BE2C (cell line): ENCODE measurements around the gene GSTO2.

ENCODE experiments used
- DNase-seq: peaks from one replicate; pipeline ENCODE4 v3.0.0-alpha.2; 2020
- H3K27me3 ChIP-seq: fragments of 250-450 bp; sonication (Bioruptor Pico); 2 replicates; pipeline ENCODE4 v1.5.1; 2020; ENCODE audit warnings: mild to moderate bottlenecking
- H3K36me3 ChIP-seq: fragments of 250-450 bp; sonication (Bioruptor Pico); 2 replicates; pipeline ENCODE4 v1.5.1; 2020; ENCODE audit warnings: mild to moderate bottlenecking
- H3K4me1 ChIP-seq: fragments of 250-450 bp; sonication (Bioruptor Pico); 2 replicates; pipeline ENCODE4 v1.5.1; 2020
- H3K4me3 ChIP-seq: 2 replicates; pipeline ENCODE4 v1.5.1; 2011; ENCODE audit warnings: low read depth, low read length
- H3K9me3 ChIP-seq: fragments of 250-450 bp; sonication (Bioruptor Pico); 2 replicates; pipeline ENCODE4 v1.5.1; 2020
- TF ChIP-seq, protein P1 (sequence below): IDR thresholded peaks from 2 replicates; pipeline ENCODE4 v1.5.1; 2012; ENCODE audit warnings: mild to moderate bottlenecking, low read depth, low read length

The GSTO2 gene

DNA sequence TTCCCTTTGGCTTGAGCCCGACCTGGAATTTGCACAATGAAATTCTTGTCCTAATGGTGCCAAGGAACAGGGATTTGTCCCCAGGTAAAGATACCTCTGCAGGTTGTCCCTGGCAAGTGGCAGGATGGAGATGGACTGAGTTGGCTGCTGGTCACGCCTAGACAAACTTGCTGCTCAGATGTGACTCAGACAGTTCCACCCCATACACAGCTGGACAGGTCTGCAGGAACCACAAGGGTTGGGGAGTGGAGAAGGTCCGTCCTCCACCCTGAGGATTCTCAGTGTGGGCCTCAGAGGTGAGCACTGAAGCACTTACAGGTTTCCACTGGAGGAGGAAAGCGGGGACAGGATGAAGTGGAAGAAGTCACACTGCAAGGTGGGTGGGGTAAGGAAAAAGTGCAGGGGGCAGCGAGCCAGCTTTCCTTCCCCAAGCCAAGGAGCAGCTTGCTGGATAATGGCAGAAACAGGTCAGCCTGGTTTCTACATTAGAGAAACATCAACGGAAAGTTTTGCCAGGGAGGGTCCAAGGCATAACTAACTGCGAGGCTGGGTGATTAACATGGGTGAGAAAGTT, 48.8 kb downstream of the GSTO2 start:
- Histone ChIP-seq H3K4me1 (no peaks in the 10 kb centered on the region), H3K4me3 (no peak overlapping the region), H3K27me3 (no peaks in the 10 kb centered on the region), H3K9me3 (no peaks in the 10 kb centered on the region), H3K36me3 (no peaks in the 10 kb centered on the region)
- TF ChIP-seq, protein P1, sequence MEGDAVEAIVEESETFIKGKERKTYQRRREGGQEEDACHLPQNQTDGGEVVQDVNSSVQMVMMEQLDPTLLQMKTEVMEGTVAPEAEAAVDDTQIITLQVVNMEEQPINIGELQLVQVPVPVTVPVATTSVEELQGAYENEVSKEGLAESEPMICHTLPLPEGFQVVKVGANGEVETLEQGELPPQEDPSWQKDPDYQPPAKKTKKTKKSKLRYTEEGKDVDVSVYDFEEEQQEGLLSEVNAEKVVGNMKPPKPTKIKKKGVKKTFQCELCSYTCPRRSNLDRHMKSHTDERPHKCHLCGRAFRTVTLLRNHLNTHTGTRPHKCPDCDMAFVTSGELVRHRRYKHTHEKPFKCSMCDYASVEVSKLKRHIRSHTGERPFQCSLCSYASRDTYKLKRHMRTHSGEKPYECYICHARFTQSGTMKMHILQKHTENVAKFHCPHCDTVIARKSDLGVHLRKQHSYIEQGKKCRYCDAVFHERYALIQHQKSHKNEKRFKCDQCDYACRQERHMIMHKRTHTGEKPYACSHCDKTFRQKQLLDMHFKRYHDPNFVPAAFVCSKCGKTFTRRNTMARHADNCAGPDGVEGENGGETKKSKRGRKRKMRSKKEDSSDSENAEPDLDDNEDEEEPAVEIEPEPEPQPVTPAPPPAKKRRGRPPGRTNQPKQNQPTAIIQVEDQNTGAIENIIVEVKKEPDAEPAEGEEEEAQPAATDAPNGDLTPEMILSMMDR, result no peak
- DNase-seq, result no peak

DNA sequence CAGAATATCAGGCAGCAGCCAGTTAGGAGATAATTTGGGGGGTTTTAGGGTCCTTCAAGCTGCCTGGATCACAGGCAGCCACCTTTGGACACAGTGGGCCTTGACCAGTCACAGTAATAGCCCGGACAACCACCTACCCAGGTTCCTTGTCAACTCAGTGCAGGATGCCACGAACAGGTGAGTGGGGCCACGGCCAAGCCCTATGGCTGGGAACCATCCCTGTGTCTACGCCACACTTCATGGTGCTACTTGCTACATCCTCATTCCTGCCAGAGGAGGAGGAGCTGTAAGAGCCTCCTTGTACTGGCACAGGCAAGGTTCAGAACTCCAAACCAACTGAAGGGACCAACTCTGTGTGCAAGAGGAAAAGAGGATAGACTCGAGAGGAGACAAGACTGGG, 49.3 kb downstream of the GSTO2 start:
- no peaks in the 10 kb centered on the region for H3K27me3 ChIP-seq
- H3K4me1 ChIP-seq, result no peaks in the 10 kb centered on the region
- no peaks in the 10 kb centered on the region for H3K36me3 ChIP-seq
- no peak for DNase-seq
- no peaks in the 10 kb centered on the region for H3K9me3 ChIP-seq
- TF ChIP-seq, protein P1, result no peak
- no peak overlapping the region for H3K4me3 ChIP-seq

DNA sequence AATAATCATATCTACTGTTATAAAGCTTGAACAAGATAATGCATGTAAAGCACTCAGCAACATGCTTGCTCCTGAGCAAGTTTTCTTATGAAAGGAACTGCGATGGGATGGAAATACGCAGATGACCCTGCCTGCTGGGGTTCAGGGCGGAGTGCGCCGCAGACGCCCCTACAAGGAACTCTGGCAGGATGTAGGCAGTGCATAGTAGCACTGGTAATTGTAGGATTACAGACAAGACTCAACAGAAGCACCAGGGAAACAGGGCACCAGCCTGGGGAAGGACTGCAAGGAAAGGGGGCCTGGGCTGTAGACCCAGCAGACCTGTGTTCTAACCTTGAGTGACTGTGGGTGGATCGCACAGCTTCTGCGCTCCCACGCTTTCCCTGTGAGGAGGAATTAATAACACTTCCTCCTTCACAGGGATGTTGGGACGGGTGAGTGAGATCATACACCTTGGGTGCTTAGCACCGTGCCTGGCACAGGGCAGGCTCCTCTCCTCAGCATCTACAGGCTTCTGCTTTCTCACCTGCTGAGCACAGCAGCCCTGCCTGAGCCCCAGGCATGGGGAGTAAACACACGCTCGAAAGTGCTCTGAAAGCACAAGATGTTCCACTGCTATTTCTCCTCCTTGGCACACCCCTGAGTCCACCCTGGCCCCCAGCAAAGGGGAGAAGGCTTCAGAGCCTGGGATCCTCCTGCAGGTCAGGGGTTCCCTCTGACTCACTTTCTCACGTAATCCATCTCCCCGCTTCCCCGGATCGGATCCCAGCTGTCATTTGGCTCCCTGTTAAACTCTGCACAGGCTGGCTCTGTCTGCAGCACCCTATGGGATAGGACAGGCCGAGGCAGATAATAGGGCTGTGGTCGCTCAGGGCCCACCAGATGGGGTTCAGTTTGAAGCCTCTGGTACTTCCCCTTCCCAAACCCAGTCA, 50.1 kb downstream of the GSTO2 start:
- Histone ChIP-seq H3K4me1 (no peaks in the 10 kb centered on the region), H3K4me3 (no peak overlapping the region), H3K36me3 (no peaks in the 10 kb centered on the region), H3K27me3 (no peaks in the 10 kb centered on the region), H3K9me3 (no peaks in the 10 kb centered on the region)
- TF ChIP-seq, protein P1, result no peak
- DNase-seq, result no peak

DNA sequence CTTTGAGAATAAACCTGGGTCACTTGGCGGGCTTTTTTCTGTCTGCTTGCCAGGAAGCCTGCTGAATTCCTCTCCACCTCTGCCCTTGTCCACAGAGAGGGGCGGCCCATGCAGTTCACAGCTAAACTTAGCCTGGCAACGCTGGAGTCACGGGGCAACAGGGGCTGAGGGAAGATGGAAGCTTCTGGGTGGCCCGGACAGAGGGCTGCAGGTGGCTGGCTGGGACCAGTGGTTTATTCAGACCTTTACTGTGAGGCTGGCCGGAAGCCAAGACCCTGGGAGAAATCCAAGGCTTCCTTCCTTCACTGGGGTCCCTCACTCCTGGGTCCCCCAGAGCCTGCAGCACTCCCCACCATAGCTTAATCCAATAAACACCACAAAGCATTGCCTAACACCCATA, 52.2 kb downstream of the GSTO2 start:
- Histone ChIP-seq H3K4me1 (no peaks in the 10 kb centered on the region), H3K4me3 (no peak overlapping the region)

DNA sequence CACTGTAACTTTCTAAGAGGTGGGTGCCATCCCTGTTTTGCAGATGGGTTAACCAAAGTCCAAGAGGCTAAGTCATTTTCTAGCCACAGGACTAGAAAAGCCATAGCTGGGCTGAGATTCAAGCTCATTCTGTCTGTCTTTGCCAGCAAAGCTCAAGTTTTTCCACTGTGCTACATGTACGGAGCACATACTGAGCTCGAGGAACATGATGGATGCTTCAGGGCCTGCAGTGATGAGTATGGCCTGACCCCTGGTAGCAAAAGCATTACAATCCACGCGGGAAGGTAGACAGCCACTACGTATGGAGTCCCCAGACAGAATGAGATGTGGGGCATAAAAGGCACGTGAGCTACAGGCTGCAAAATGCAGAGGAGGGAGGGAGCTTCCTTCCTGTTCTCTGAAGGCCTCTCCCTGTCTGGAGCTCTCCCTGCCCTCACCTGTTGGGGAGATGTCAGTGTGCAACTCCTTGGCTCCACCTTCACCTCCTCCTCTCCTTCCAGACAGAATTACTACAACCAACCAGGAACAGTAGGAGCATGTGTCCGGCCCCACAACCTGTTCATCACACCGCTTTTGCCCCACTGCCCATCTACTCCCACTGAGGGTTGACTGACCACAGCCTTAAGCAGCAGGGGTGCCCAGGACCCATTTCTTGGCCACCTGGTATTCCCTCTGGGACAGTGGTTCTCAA, 52.9 kb downstream of the GSTO2 start:
- TF ChIP-seq, protein P1, result no peak
- H3K4me1 ChIP-seq, result no peaks in the 10 kb centered on the region
- DNase-seq, result no peak
- no peaks in the 10 kb centered on the region for H3K36me3 ChIP-seq
- H3K4me3 ChIP-seq, result no peak overlapping the region
- H3K9me3 ChIP-seq, result no peaks in the 10 kb centered on the region
- no peaks in the 10 kb centered on the region for H3K27me3 ChIP-seq

More for the DNA sequence above, 52.2 kb downstream of the GSTO2 start:
- H3K9me3 ChIP-seq, result no peaks in the 10 kb centered on the region
- no peaks in the 10 kb centered on the region for H3K36me3 ChIP-seq
- TF ChIP-seq, protein P1, result no peak
- DNase-seq, result no peak
- H3K27me3 ChIP-seq, result no peaks in the 10 kb centered on the region
